Omental fat pad (tissue), 4 donors: ENCODE measurements around the gene HOXD1. TPM values are rescaled to one million over a fixed set of nuclear protein-coding genes. Genes with fewer than 3 reads are reported as not detected.
A peak's percentile ranks its signal among the peaks of the same experiment; 100 is the strongest.

ENCODE experiments used
- ATAC-seq: fragments of 150-250 bp; one replicate; pipeline ENCODE4 v1.9.1; 2016; ENCODE audit warnings: mild to moderate bottlenecking, moderate library complexity; ENCODE audit not compliant: low FRiP score
- DNase-seq: peaks from one replicate; pipeline ENCODE4 v3.0.0-alpha.2; 2019; ENCODE audit warnings: low spot score
- small RNA-seq: library from RNA; depleted of rRNA; stranded (forward); fragments of <200 nt; gene quantifications from one replicate; pipeline ENCODE3, GENCODE V24; 2016
- total RNA-seq, 4 donors: library from RNA; depleted of rRNA; stranded (reverse); fragments of >200 nt; gene quantifications; one replicate each; pipeline ENCODE4 v1.1.0, GENCODE V29; 2016
- TF ChIP-seq, protein P1 (sequence below), 3 donors: fragments of 450-650 bp; IDR thresholded peaks; one replicate each; pipeline ENCODE4 v1.5.1; 2016 to 2017; ENCODE audit warnings: antibody characterized with exemption in 3 of 3, mild to moderate bottlenecking in 3 of 3, moderate library complexity in 2 of 3

The HOXD1 gene
- total RNA-seq, 4 donors from 2014 or later = 0.19 to 0.95 (median 0.53) TPM

DNA sequence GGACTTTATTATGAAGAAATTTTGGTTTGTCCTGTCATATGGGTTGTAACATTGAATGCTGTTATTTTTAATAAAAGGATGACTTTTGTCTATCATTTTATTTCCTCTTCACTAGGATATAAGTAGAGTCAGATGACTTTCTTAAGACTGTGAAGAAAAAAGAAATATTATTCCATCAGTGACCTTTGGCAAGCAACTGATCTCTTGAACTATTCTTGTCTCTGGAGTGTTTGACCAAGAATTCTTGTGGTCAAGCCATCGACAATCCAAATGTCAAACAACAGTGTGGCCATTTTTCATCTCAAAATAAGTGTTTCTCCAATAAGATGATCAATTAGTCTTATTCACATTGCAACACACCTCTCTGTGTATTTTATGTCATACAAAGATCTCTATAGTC, 24.9 kb downstream of the HOXD1 start:
- TF ChIP-seq, protein P1, sequence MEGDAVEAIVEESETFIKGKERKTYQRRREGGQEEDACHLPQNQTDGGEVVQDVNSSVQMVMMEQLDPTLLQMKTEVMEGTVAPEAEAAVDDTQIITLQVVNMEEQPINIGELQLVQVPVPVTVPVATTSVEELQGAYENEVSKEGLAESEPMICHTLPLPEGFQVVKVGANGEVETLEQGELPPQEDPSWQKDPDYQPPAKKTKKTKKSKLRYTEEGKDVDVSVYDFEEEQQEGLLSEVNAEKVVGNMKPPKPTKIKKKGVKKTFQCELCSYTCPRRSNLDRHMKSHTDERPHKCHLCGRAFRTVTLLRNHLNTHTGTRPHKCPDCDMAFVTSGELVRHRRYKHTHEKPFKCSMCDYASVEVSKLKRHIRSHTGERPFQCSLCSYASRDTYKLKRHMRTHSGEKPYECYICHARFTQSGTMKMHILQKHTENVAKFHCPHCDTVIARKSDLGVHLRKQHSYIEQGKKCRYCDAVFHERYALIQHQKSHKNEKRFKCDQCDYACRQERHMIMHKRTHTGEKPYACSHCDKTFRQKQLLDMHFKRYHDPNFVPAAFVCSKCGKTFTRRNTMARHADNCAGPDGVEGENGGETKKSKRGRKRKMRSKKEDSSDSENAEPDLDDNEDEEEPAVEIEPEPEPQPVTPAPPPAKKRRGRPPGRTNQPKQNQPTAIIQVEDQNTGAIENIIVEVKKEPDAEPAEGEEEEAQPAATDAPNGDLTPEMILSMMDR (IDR thresholded peaks at IDR 0.05) = no peak
- ATAC-seq = no peak
- DNase-seq = no peak

DNA sequence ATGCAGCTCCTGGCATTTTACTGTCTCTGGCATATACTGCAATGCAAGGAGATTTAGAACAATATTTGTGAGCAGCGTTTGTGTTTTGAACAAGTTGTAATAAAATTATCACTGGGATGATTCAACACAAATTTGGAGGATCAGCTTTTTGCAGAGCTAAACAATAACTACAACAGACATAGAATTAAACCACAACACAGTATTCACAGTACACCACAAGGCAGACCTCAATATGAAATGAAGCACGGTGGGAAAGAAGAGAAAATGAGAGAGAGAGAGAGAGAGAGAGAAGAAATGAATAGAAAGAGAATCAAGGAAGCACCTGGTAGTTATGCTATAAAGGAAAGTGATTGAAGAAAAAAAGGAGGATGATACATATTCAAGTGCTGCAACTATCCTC, 39.4 kb downstream of the HOXD1 start:
- TF ChIP-seq, protein P1 (IDR thresholded peaks at IDR 0.05) = no peak
- DNase-seq = no peak
- ATAC-seq = no peak

DNA sequence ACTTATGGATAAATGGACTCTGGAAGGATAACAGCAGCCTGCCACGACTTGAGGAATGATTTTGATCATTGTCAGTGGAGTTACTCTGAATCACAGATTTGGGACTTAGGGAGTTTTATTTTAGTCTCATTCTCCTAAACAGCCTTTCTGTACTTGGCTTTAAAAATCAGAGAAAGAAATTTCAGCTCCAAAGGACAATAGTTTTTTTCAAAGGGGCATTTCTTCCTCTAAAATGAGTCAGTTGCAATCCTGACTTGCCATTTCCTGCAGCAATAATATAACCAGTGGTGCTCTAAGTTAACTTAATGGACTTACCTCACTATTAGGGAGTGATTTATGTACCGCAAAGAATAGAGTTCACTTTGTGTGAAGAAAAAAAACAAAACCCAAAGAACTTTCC, 45.7 kb downstream of the HOXD1 start:
- ATAC-seq = no peak
- TF ChIP-seq, protein P1 (IDR thresholded peaks at IDR 0.05) = no peak

DNA sequence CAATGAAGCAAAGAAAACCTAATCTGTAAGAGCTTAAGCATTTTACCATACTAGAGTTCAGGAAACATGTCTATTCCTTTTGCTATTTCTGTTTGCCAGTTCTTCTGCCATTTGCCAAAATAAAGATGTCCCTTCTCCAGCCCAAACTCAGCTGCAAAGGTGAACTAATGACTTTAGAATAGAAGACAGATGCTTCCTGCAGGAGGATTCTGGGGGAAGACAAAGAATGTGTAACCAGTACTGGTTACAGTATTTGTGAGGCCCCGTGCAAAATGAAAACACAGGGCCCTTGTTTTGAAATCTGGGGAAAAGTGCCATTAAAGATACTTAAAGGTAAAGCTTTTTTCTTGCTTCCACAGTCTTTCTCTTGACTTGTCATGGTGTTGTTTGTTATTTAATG, 46.5 kb downstream of the HOXD1 start:
- DNase-seq (no peak), ATAC-seq (no peak)
- TF ChIP-seq, protein P1 (IDR thresholded peaks at IDR 0.05) = no peak

More for the DNA sequence above, 45.7 kb downstream of the HOXD1 start:
- no peak for DNase-seq

DNA sequence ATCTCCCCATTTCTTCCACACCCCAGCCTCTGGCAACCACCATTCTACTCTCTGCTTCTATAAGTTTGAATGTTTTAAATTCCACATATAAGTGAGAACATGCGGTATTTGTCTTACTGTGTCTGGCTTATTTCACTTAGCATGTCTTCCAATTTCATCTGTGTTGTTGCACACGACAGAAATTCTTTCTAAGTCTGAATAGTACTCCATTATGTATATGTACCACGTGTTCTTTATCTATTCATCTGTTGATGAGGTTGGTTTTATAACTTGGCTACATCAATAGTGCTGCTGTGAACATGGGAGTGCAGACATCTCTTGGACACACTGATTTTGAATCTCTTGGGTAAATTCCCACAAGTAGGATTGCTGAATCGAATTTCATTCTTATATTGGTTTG, 49.0 kb downstream of the HOXD1 start:
- no peak for DNase-seq
- ATAC-seq = no peak
- TF ChIP-seq, protein P1 (IDR thresholded peaks at IDR 0.05) = no peak

DNA sequence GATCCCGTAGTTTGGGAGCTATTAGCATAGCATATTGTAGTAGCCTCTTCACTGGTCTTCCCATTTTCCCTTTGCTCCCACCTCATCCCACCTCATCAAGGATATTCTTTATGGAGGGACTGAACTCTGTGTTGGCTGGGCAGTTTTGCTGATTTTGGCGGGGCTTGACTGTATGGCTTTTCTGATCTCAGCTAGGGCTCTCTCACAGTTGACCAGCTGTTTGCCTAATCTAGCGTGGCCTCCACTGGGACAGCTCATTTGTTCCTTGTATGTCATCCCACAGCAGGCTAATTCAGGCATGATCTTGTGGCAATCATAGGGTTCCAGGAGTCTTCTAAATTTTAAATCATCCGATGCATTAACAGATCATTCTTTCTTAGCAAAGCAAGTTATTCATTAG, 50.6 kb downstream of the HOXD1 start:
- TF ChIP-seq, protein P1 (IDR thresholded peaks at IDR 0.05) = no peak
- DNase-seq (no peak), ATAC-seq (no peak)

DNA sequence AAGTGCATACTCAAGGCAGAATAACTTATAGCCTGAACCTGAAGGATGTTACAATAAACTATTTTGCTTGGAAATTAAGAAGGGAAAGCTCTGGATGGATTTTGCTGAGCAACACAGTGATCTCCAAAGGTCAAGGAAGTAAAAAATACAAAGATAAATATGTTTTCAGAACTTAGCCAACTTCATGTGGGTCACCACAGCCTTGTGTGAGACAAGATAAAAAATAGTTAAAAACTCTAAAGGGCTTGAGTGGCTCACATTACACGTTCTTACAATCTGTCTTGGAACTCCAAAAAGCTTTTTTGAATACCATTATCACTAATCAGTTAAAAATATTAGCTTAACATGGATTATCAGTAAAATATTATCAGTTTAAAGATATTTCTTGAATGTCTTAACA, 51.8 kb downstream of the HOXD1 start:
- TF ChIP-seq, protein P1 (IDR thresholded peaks at IDR 0.05) = no peak
- no peak for DNase-seq
- ATAC-seq = no peak

Small RNA genes lying within 50 kb of the gene (small RNA-seq; reads per million reads assigned to genes)
- gene MIR10B = 99,455 reads per million, percentile 100 among the genes with 10 or more reads in this experiment

Other genes with a start within 250 kb of the HOXD1 start
- 10 to 100 TPM; 13.8 to 37.4 (median 22.2) TPM for gene LNPK, start 186.4 kb upstream of the HOXD1 start, total RNA-seq
- not detected for gene EVX2, start 104.7 kb upstream of the HOXD1 start, total RNA-seq
- not detected for gene HOXD13, start 95.9 kb upstream of the HOXD1 start, total RNA-seq
- not detected for gene HOXD12, start 88.9 kb upstream of the HOXD1 start, total RNA-seq
- gene HOXD11, start 81.4 kb upstream of the HOXD1 start, total RNA-seq = not detected
- 1 to 10 TPM in 1 of 4 donors, under 1 TPM in 2, not detected in 1; 0.56 to 1.1 (median 0.56) TPM for gene HOXD10, start 71.9 kb upstream of the HOXD1 start, total RNA-seq
- 1 to 10 TPM in 3 of 4 donors, under 1 TPM in 1; 0.95 to 2.6 (median 1.7) TPM for gene HOXD9, start 65.9 kb upstream of the HOXD1 start, total RNA-seq
- 10 to 100 TPM in 1 of 4 donors, 1 to 10 TPM in 3; 3.7 to 24.6 (median 7.6) TPM for gene HOXD8, start 59.0 kb upstream of the HOXD1 start, total RNA-seq
- gene HOXD4, start 37.1 kb upstream of the HOXD1 start, total RNA-seq = 10 to 100 TPM in 1 of 4 donors, 1 to 10 TPM in 3; 1.0 to 14.2 (median 1.9) TPM
- 10 to 100 TPM in 1 of 4 donors, 1 to 10 TPM in 2, under 1 TPM in 1; 0.65 to 15.8 (median 2.8) TPM for gene HOXD3, start 31.4 kb upstream of the HOXD1 start, total RNA-seq
- gene MTX2, start 80.8 kb downstream of the HOXD1 start, total RNA-seq = 10 to 100 TPM; 12.1 to 26.8 (median 21.8) TPM